Panc1 (cell line): ENCODE results near the gene CTCFL. TPM values are rescaled to one million over a fixed set of nuclear protein-coding genes. Genes with fewer than 3 reads are reported as not detected.

Experiments used
- ATAC-seq: fragments of 200-7000 bp; cut with Tn5 transposase; 2 replicates; pipeline ENCODE4 v1.9.1; 2020; ENCODE audit warnings: mild to moderate bottlenecking, moderate library complexity
- BruUV-seq: library from RNA; stranded (reverse); fragments of 400-500 nt; replicated peaks from 2 replicates; lab custom pipeline; 2021; lab: Mats Ljungman, UMichigan
- CTCF ChIA-PET: fragments of 300-600 bp; sonication (Branson Sonifier 250); formaldehyde crosslinking; loops from one replicate; lab custom pipeline; 2022; ENCODE audit warnings: antibody characterized with exemption; lab: Charles Lee
- POLR2A ChIA-PET: fragments of 300-600 bp; sonication (Branson Sonifier 250); formaldehyde crosslinking; loops from one replicate; lab custom pipeline; 2022; ENCODE audit warnings: antibody characterized with exemption; lab: Charles Lee
- DNase-seq: peaks from one replicate; pipeline ENCODE4 v3.0.0-alpha.2; 2010; ENCODE audit warnings: low read depth, low spot score
- H3K27ac ChIP-seq: 2 replicates; pipeline ENCODE4 v1.5.1; 2011; ENCODE audit warnings: mild to moderate bottlenecking, low read length, inconsistent platforms
- H3K27me3 ChIP-seq: fragments of 200-500 bp; sonication (Bioruptor generic); 2 replicates; pipeline ENCODE4 v1.6.0; 2014; ENCODE audit warnings: low read length, inconsistent platforms; ENCODE audit not compliant: control insufficient read depth, insufficient read depth
- H3K36me3 ChIP-seq: fragments of 200-500 bp; sonication (Bioruptor generic); 2 replicates; pipeline ENCODE4 v1.5.1; 2014; ENCODE audit warnings: inconsistent platforms, mild to moderate bottlenecking, low read length, moderate library complexity; ENCODE audit not compliant: control insufficient read depth, insufficient read depth
- H3K4me1 ChIP-seq: 2 replicates; pipeline ENCODE4 v1.5.1; 2011; ENCODE audit warnings: inconsistent platforms, mild to moderate bottlenecking, low read length, moderate library complexity; ENCODE audit not compliant: control insufficient read depth, insufficient read depth
- H3K4me3 ChIP-seq, 2 experiments: 2 replicates each; pipeline ENCODE4 v1.5.1; 2011 to 2012; ENCODE audit warnings: low read depth in 2 of 2, low read length in 2 of 2, mild to moderate bottlenecking in 2 of 2, inconsistent platforms in 1 of 2, moderate library complexity in 1 of 2
- H3K9me3 ChIP-seq: fragments of 200-500 bp; sonication (Bioruptor generic); 2 replicates; pipeline ENCODE4 v1.5.1; 2014; ENCODE audit warnings: low read depth, mild to moderate bottlenecking, inconsistent platforms, low read length, moderate library complexity; ENCODE audit not compliant: control insufficient read depth, insufficient read depth
- POLR2AphosphoS5 ChIP-seq: IDR thresholded peaks from 2 replicates; pipeline ENCODE4 v1.6.1; 2012; ENCODE audit warnings: mild to moderate bottlenecking, low read depth, low read length, moderate library complexity
- SIN3A ChIP-seq: IDR thresholded peaks from 2 replicates; pipeline ENCODE4 v1.6.1; 2012; ENCODE audit warnings: low read depth, mild to moderate bottlenecking, low read length, moderate library complexity, borderline replicate concordance; ENCODE audit not compliant: insufficient read depth
- TCF7L2 ChIP-seq: IDR thresholded peaks from 2 replicates; pipeline ENCODE4 v1.6.1; 2011; ENCODE audit warnings: mild to moderate bottlenecking, low read depth, low read length, inconsistent platforms
- in situ Hi-C: cut with HindIII; loops from 2 replicates; pipeline ENCODE4 v1.10.0; 2016; ENCODE audit warnings: low sequenced_read_pairs, low pct_unique_long_range_greater_than_20kb
- intact Hi-C: fragments of 100-400 bp; cut with micrococcal nuclease; formaldehyde crosslinking; loops from one replicate; pipeline ENCODE4 v1.10.0; 2022; ENCODE audit not compliant: unreplicated experiment
- total RNA-seq: library from RNA; stranded (reverse); gene quantifications from one replicate; pipeline ENCODE4 v1.2.1, GENCODE V29; 2021; ENCODE audit not compliant: unreplicated experiment
- TF ChIP-seq, protein P1 (sequence below): fragments of 450-650 bp; IDR thresholded peaks from 2 replicates; pipeline ENCODE4 v1.5.1; 2017; ENCODE audit warnings: mild to moderate bottlenecking
- TF ChIP-seq, protein P2 (sequence below), 2 experiments: IDR thresholded peaks; 2 replicates each; pipeline ENCODE4 v1.6.1; 2011 to 2012; ENCODE audit warnings: low read depth in 2 of 2, control low read depth in 1 of 2, low read length in 1 of 2, mild to moderate bottlenecking in 1 of 2, moderate library complexity in 1 of 2; ENCODE audit not compliant: insufficient read depth in 1 of 2

The CTCFL gene
- total RNA-seq, 1 experiment from 2014 or later = 0.05 TPM

DNA sequence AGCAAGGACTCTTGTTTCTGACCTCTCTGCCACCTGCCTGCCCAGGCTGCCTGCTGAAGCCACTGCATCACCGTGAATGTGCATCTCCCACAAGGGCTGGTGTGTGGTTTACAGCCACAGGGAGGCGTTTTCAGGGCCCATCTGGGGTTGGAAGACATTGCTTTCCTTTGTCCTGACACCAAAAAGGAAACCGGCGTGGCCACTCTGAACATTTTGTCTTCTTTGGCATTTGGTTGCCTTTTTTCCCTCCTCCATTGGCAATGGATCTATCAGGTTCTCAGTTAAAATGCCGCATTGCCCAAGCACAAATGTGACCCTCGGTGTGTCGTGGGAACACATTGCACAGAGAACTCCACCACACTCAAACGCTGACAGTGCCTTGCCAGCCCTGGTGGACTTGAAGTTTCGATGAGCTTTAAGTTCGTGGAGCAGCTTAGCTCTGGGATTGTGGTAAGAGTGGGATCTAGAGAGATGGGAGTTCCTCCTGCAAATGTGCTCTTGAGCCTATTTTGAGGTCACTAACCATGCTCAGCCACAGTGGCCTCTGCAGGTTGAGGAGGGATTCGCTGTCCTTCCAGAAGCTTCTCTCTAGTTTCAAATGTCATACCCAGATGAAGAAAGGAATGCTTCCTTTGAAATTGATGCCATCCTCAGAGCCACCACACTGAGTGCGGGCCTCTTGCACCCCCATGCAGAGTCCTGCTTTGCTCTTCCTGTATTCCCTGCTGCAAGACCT lies 21.2 kb upstream of the CTCFL start:
- no peak overlapping the region for H3K27ac ChIP-seq
- no peak for DNase-seq
- intact Hi-C loops (no loop called here), in situ Hi-C loops (no loop called here)
- POLR2A ChIA-PET = no interaction called here
- H3K9me3 ChIP-seq = no peaks in the 10 kb centered on the region
- no peak for ATAC-seq
- CTCF ChIA-PET = interaction anchor here (0.6 to 1.0 kb wide), 2 partner anchors 19 to 39 kb away, joined by 3 read pairs; no protein-coding TSS in a partner anchor
- no peaks in the 10 kb centered on the region for H3K36me3 ChIP-seq
- H3K27me3 ChIP-seq = peaks cover 20% of the 10 kb centered on the region
- TF ChIP-seq TCF7L2 (no peak), SIN3A (no peak), POLR2AphosphoS5 (no peak)
- TF ChIP-seq, protein P1, sequence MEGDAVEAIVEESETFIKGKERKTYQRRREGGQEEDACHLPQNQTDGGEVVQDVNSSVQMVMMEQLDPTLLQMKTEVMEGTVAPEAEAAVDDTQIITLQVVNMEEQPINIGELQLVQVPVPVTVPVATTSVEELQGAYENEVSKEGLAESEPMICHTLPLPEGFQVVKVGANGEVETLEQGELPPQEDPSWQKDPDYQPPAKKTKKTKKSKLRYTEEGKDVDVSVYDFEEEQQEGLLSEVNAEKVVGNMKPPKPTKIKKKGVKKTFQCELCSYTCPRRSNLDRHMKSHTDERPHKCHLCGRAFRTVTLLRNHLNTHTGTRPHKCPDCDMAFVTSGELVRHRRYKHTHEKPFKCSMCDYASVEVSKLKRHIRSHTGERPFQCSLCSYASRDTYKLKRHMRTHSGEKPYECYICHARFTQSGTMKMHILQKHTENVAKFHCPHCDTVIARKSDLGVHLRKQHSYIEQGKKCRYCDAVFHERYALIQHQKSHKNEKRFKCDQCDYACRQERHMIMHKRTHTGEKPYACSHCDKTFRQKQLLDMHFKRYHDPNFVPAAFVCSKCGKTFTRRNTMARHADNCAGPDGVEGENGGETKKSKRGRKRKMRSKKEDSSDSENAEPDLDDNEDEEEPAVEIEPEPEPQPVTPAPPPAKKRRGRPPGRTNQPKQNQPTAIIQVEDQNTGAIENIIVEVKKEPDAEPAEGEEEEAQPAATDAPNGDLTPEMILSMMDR = no peak
- TF ChIP-seq, protein P2, sequence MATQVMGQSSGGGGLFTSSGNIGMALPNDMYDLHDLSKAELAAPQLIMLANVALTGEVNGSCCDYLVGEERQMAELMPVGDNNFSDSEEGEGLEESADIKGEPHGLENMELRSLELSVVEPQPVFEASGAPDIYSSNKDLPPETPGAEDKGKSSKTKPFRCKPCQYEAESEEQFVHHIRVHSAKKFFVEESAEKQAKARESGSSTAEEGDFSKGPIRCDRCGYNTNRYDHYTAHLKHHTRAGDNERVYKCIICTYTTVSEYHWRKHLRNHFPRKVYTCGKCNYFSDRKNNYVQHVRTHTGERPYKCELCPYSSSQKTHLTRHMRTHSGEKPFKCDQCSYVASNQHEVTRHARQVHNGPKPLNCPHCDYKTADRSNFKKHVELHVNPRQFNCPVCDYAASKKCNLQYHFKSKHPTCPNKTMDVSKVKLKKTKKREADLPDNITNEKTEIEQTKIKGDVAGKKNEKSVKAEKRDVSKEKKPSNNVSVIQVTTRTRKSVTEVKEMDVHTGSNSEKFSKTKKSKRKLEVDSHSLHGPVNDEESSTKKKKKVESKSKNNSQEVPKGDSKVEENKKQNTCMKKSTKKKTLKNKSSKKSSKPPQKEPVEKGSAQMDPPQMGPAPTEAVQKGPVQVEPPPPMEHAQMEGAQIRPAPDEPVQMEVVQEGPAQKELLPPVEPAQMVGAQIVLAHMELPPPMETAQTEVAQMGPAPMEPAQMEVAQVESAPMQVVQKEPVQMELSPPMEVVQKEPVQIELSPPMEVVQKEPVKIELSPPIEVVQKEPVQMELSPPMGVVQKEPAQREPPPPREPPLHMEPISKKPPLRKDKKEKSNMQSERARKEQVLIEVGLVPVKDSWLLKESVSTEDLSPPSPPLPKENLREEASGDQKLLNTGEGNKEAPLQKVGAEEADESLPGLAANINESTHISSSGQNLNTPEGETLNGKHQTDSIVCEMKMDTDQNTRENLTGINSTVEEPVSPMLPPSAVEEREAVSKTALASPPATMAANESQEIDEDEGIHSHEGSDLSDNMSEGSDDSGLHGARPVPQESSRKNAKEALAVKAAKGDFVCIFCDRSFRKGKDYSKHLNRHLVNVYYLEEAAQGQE (IDR thresholded peaks at IDR 0.05; ENCODE audit: insufficient read depth in 1 of 2, low read depth in 2 of 2, low read length in 1 of 2) = no peak
- H3K4me3 ChIP-seq = no peak overlapping the region
- no peaks in the 10 kb centered on the region for H3K4me1 ChIP-seq
- BruUV-seq = no TSS peak

DNA sequence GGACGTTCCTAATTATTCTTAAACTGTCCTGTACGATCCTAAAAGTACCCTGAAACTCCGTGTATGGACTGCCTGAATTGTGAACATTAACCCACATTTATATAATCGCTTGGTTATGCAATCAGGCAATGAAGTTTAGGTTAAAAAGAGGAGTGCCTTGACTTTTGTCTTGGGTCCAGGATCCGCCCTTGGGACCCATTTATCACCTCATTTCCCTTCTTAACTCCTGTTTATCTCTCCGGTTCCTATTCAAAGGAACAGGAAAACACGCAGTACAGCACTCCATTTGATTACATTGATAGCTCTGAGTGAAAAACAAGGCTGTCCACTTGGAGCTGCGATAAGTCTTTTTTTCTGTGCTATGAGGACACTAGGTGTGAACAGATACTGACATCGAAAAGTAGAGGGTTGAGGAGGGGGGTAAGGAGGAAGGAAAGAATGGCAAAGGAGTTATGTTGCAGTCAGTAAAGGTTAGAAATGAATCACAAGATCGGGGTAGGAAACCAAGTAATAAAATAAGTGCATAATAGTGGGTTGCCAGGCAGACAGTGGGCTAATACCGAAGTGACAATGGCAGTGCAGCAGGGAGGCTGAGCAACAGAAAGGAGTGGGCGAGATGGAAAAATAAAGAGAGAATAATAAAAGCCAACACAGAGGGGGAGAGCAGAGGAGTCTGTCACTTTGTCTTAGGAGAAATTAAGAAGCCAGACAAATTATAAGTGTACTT lies 20.1 kb upstream of the CTCFL start:
- ChIA-PET CTCF (no interaction called here), POLR2A (no interaction called here)
- no TSS peak for BruUV-seq
- DNase-seq (no peak), ATAC-seq (no peak)
- TF ChIP-seq, protein P2 (IDR thresholded peaks at IDR 0.05; ENCODE audit: insufficient read depth in 1 of 2, low read depth in 2 of 2, low read length in 1 of 2) = no peak
- TF ChIP-seq, protein P1 = no peak
- TF ChIP-seq SIN3A (no peak), TCF7L2 (no peak), POLR2AphosphoS5 (no peak)
- Histone ChIP-seq H3K4me3 (no peak overlapping the region), H3K27me3 (peaks cover 20% of the 10 kb centered on the region), H3K27ac (no peak overlapping the region), H3K36me3 (no peaks in the 10 kb centered on the region), H3K9me3 (no peaks in the 10 kb centered on the region), H3K4me1 (no peaks in the 10 kb centered on the region)
- intact Hi-C loops = no loop called here
- in situ Hi-C loops = no loop called here
